Femur (tissue), 1 donor: ENCODE data around the gene OAF.

Experiments used
- DNase-seq: peaks from one replicate; pipeline ENCODE4 v3.0.0-alpha.2; 2017

Gene OAF

DNA sequence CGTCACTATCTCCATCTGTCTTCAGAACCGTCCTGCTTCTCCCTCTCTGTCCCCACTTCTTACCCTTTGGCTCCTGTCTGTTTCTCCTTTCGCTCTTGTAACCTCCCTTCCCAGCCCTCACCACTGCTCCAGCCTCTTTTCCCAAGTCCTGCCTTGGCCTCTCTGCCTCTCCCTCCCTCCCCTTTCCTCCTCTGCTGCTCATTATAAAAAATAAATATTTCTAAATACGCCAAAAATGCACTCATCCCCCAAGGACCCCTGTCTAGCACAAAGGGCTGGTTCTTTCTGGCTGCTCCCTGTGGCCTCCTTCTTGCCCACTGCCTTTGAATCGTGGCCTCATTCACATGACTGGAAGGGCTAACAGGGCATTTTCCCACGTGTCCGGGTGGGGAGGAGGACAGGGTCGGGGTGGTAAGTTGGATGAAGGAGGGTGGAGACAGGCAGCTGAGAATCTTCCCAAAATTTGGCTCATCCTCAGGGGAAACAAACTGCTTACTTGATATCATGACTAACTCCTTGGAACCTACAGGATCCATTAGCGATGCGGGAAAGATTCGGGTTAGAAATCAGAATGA lies 26.4 kb upstream of the OAF start:
- no peak for DNase-seq

DNA sequence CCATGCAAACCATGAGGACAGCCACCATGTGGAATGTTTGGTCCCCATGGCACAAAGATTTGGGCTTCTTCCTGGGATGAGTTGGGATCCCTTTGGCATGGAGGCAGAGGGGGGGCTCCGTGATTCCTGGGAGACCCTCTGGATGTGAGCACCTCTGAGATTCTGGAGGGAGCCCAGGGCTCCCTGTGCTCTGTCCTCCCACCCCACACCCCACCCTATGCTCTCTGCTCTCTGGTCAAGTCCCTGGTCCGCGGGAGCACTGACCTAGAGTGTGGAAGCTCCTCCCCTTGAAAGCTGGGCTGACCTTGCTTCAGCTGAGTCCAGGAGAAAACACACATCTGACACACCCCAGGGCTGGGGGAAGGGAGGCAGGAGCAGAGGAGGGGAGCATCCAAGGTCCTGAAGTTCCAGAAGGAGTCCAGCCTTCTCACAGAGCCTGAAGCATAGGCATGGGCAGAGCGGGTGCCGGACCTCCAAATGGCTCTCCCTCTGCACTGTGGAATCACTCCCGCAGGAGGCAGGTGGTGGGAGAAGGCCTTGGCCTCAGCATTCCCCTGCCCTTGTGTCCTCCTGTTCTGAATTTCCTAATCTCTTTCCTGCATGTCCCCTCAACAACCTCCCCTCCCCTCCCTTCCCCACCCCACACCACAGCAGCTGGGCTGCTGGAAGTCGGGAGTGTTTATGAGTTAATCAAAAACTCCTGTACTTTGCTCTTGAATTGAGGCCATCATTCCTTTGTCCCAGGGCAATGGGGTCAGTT lies 25.7 kb upstream of the OAF start:
- DNase-seq: peak; percentile 87

DNA sequence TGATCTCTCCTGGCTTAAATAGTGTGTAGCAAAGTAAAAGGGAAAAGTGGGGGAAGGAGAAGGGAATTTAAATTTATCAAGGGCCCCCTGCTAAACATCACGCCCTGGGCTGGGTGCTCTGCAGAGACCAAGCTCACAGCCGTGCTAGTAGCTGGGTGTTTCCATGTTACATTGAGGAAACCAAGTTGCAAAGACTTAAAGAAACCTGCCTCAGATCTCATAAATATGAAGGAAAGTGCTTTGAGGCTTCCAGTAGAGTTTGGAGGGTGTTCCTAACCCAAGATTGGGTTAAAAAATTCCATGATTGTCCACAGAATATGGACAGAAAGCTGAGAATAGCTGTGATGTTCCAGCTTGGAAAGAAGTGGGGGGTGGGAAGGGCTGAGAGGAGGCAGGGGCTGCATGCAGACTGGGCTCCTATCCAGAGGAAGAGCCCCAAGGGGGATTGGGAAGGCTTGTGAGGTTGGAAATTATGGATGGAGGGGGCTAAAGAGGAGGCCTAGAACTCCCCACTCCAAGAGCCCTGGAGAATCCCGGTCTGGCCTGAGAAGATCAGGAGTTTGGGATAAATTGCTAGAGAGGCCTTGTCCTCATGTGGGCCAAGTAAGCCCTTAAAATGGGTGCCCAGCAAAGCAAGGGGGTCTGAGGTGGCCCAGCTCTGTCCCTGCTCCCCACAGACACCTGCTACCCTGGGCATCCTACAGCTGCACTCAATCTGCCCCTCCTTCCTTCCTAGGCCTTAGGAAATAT lies 25.0 kb upstream of the OAF start:
- peak; percentile 96 for DNase-seq

DNA sequence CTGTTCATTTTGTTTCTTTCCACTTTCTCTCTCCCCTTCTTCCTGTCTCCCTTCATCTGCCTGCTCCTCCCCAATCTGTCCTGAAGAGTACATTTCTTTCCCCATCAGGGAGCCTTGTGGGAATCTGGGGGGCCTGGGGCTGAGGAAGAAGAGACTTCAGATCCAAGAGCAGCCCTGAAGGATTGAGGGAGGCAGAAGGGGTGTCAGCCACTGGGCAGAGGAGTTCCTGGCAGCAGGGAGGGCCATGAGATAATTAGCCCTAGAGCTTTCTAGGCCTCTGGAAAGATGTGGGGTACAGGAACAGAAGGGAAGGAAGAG lies 24.4 kb upstream of the OAF start:
- DNase-seq: no peak

DNA sequence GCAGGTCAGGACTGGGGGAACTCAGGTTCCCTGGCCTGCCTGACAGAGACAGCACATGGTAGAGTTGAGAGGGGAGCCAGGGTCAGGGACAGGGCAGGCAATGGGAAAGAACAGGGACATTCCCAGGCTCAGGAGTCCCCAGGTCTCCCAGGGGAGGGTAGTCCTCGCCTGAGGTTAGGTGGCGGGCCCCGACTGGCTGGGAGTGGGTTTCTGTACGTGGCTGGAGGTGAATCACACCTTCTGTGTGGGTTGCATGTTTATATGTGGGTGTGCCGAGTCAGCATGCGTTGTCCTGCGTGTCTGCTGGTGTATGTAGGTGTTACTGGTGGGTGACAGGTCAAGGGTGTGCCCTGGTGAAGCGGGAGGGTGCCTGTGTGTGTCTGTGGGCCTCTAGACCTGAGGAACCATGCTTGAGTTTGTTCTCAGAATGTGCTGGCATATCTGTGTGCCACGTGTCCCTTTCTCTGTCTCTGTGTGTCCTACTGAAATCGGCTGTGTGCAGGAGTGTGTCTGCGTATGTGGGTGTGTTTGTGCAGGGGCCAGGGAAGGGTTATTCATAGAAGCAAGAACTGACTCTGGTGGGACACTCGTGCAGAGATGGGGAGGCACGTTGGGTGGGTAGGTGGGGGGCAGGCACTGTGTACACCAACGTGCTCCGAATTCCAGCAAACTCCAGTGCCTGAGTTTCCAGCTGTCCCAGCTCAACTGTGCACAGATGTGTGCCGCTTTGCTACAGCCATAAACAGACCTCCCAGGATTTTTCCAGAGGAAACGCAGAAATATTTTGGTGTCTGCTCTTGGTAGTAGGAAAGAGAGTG lies 23.8 kb upstream of the OAF start:
- DNase-seq: peak; percentile 87

DNA sequence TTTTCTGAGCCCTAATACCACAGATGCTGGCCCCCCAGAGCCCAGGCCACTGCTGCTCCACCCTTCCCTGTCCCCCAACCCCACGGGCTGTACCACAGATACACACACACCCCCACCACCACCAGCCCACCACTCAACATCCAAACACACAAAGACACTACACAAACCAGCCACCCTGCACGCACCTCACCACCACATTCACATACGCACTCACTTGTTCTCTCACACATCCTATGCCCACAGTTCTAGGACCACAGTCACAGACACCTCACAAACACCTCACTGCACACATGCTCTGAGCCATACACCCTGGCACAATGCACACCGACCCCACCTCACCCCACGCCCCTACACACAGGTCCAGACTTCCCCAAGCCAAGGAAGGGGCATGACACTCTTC lies 22.5 kb upstream of the OAF start:
- no peak for DNase-seq

DNA sequence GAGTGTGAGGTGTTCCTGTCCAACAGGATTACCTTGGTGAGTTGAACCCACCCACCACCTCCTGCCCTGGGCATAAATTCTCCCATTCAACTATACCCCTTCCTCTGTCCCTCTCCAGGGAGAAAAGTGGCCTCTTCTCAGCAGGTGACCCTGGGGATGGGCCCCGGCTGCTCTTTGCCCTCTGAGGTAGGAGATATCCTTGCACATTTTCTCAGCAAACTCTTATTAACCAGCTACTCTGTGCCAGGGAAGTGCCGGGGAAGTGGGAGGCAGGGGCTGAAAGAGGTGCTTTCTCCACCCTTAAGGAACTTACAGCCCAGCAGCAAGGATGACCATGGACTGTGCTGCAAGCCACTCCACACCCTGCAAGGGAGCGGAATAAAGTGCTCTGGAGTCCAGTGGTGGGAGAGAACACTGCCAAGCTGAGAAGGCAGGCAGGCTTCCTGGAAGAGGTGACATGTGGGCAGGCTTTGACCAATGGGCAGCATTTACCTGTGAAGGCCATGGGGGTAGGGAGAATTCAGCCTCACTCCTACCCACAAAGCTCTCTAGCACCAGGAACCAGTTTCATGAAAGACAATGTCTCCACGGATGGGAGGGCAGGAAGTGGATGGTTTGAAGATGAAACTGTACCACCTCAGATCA lies 21.9 kb upstream of the OAF start:
- DNase-seq: no peak

DNA sequence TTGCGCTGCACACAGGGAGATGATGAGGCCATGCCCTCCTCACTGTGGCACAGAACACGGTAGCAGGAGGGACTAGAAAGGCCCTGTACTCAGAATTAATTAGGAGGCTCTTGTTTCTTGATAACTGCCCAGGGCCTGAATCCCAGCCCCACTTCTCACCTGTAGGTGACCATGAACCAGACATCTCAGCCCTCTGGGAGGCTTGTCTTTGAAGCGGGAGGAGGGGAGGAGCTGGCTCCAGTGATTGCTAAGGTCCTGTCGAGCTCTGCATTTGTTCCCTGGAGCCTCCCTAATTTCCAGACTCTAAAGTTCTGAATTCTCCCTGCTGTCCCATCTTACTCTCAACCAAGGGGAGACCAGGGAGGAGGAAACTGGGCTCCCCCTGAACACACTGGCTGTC lies 19.8 kb upstream of the OAF start:
- no peak for DNase-seq

DNA sequence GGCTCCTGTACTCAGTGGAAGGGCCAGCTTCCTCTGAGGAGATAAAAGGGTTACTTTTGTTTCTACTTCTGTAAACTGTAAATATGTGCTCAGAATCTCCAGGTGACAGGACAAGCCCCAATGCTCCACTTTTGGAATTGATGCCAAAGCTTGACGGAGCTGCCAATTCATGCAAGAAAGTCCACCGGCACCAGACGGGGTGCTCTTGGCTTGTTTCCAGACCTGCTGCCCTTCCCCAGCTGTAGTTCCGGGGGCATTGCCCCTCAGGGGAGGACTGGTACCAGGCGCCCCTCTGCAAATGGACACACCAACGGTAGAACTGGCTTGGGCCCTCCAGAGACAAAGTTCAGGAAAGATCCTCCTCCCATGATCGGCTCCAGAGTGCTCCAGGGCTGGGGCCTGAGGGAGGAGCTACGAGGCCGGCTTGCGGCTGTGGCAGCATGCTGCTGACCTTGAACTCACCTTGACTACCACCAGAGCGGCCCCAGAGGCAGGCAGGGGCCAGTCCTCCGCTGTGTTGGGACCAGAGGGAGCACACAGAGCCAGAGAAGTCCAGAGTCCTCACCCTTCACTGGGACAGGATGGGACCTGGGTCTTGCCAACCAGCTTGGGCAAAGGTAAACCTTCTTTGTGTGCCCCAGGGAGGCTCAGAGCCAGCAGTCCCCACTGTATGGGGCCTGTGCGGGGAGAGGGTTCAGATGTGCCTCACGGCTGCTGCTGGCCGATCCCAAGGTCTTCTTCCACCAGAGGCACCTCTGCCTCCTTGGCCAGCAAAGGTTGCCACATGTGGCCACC lies 17.8 kb upstream of the OAF start:
- no peak for DNase-seq

DNA sequence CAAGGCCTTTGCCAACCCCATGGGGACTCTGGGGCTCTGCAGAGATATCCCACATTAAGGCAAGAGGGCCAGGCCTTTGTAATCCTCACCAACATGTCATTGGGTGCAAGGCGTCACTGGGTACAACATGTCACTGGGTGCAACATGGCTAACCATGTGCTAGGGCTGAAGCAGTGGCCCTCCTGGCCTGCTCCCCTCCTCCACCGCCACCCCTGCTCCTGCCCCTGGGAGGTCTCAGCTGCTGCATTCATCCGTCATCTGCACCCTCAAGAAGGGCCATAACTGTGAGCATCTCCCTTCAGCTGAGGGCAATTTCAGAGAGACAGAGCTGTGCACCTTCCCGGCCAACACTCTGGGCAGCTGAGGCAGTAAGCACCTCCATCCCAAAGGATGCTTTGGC lies 16.7 kb upstream of the OAF start:
- no peak for DNase-seq

DNA sequence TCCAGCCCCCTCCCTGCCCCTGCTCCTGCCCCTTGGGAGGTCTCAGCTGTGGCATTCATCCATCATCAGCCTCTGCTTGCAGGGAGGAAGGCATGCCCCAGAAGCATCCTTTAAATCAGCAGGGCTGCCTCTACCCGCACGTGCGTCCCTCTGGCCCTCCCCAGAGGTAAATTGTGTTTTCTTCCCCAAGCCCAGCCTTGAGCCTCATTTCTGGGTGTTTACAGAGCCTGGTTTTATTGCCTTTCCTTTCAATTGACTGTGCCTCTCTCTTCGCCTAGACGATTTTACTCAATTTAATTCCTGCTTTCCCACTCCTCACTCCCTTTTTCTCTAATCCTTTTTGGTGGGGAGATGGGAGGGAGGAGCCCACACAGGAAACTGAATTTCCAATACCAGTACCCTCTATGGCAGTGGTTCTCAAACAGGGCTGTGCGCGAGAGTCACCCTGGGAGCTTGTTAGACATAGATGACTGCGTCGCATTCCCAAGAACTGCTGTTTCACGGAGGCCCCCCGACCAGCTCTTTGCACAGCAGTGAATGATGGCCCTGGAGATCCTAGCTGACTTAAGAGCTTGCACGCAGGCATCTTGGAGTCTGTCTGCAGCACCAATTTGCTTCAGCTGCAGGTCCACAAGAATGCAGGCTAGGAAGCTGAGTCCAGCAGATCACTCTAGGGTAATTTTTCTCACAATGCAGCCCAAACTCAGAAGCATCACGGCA lies 15.1 kb upstream of the OAF start:
- DNase-seq: no peak

DNA sequence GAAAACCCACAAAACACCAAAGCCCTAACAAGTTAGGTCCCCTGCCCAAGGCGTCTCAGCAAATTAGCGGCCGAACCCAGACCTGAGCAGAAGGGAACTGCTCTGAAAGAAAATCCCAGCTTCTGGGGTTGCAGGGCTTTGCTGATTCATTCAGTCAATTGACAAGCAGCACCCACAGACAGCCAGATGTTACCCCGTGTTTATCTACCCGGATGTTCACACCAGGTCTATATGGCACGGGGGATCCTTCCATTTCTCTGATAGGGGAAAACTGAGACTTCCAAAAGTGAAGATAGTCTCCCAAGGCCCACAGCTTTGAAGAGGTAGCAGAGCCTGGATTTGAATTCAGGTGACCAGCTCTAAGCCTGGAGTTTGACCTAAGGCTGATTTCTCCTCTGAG lies 14.0 kb upstream of the OAF start:
- DNase-seq: no peak

DNA sequence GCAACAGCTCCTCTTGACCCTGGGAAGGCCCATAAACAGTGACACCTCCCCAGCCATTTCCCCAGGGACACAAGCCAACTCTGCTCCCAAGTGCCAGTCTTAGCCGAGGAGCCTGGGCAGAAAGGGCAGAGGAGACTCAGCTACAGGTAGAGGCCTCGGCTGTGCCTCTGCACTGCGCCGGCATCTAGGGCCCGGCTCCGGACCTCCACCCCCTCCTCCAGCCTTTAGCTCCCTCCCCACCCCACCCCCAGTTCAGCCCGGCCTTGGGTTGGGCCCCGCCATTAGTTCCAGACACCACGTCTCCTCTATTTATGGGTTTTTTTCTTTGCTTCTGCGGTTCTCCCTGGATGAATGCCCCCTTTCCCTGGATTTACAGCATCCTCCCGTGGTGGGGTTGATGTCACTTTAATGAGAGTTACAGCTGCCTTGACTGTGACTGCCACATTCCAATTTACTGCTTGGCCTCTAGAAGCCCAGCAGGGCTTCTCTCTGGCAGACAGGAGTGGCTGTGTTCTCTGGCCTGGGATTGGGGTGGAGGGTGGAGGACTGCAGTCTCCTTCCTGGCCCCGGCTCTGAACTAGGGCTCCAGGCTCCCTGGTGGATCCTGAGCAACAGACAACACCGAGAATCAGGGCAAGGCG lies 13.5 kb upstream of the OAF start:
- DNase-seq: peak; percentile 86

DNA sequence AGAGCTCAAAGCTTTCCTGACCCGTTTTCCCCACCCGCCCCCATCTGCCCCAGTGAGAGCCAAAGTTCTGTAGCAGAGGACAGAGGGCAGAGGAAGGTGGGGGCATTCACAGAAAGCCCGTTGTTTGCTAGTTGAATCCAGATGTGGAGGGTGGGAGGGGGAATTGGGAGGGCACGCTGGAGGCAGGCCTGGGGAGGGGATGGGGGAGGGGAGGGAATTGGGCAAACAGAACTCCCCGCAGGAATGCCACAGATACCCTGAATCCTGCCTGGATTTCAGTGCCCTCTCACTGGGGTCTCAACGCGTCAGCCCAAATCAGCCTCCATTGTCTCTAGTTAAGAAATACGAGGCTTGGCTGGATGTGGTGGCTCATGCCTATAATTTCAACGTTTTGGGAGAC lies 12.9 kb upstream of the OAF start:
- no peak for DNase-seq

DNA sequence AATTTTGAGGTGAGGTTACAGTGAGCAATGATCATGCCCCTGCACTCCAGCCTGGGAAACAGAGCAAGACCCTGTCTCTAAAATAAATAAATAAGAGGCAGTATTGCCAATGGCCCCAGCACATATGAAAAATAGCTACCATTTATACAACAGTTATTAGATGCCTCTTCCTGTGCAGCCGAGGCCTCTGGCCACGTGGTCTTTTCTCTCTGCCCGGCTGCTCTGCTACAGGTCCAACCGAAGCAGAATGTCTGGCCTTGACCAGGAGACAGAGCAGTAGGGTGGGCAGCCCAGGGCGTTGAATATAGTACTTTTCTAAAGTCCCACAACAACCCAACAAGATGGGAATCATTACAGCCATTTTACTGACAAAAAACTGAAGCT lies 12.4 kb upstream of the OAF start:
- no peak for DNase-seq

DNA sequence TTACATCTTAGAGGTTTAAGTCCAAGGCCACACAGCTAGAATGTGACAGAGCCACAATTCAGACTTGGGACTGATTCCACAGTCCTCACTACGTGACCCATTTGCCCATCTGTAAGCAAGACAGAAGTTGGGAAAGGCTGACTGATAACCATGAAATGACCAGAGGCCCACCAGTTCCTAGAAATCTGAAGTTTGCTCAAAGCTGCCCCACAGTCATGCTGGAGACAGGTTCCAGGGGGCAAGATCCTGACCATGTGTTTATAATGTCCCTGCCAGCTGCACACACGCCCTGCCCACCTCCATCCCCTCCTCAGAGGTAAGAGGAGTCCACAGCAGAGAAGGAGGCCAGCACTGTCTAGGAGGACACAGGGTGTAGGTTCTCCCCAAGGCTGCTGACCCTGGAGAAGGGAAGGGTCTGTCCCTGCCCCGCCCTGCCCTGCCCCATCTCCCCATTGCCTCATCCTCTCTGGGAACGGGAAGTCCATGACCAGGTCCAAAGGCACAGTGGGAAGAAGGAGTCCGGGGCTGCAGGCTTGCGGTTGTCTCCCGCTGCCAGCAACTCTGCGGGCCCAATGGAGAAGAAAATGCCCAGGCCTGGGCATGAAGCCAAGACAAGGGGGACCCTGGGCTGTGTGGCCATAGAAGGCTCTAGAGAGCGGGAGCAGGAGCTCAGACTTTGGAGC lies 11.9 kb upstream of the OAF start:
- DNase-seq: no peak

DNA sequence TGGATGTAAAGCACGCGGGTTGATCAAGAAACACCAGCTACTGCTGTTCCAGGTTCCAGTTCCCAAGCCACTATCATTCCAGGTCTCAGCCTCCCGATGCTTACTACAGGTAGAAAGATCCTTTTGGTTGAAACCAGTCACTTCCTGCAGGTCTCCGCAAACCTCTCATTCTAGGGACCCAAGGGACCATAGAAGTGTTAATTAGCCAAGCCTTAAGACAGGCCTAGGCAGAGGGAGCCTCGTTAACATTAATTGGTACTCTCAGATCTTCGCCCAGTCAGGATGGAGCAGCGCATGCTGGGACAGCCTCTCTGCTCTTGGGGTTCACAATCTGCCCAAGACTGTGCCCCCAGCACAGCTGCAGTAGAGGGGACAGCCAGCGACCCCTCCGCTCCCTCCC lies 11.2 kb upstream of the OAF start:
- no peak for DNase-seq

DNA sequence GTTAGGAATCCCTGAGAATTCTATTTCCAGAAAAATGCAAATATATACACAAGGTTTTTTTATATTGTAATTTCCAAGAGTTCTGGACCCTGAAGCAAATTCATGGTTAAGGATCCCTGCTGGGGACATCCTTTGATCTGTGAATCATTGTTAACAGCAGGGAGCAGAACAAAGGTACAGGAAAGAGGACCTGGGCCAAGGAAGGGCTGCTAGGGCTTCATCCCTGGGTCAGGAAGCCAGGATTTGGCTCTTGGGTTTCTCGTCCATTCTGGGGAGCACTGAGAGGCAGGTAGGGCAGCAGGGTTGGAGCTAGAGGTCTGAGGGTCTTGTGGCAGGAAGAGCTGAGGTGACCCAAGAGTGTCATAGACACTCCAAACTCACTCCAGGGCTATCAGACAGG lies 10.2 kb upstream of the OAF start:
- DNase-seq: no peak

DNA sequence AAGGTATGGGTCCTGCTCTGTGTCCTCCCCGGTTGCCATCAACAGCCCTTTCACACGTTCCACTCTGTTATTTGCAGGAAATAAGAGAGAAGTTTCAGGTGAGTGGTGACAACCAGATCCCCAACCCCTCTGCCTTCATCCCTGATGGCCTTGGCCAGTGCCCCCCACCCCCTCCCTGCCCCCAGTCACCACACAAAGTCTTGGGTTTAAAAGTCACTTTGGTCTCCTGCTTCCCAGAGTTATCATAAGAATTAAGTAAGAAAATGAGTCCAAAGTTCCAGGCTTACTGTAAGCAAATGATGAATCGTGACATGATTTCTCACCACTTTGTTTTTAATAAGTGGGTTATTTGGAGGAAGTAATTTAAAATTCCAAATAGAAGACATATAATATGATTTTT lies 9.2 kb upstream of the OAF start:
- DNase-seq: no peak

DNA sequence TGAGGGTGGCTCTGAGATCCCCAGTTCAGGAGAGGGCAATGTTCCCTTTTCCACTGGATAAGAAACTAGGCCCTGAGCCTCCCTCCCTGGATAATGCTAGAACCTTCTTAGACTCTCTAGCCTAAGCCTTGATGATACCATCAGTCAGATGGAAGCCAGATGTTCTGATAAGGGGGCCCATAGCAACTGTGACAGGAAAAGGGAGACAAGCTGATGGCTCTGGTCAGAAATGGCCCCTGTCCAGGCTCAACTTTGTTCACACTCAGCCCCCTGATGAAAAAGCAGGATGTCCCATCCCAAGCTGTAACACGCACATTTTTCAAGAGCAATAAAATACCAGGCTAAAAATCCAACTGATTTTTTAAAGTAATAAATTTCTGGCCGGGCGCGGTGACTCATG lies 7.2 kb upstream of the OAF start:
- no peak for DNase-seq
